Lung microvascular endothelial cell (primary cell): ENCODE measurements around the gene RBM38. TPM values are rescaled to one million over a fixed set of nuclear protein-coding genes. Genes with fewer than 3 reads are reported as not detected.

Experiments
- DNase-seq, 2 donors: peaks; one replicate each; pipeline versions ENCODE4 v3.0.0 to v3.0.0-alpha.2; 2010; ENCODE audit warnings: low read depth in 2 of 2
- total RNA-seq: library from RNA; depleted of rRNA; stranded (reverse); fragments of >200 nt; gene quantifications from 2 replicates; pipeline ENCODE4 v1.2.1, GENCODE V29; 2014

The RBM38 gene
- total RNA-seq, 1 donor from 2014 or later: 11.7 TPM

DNA sequence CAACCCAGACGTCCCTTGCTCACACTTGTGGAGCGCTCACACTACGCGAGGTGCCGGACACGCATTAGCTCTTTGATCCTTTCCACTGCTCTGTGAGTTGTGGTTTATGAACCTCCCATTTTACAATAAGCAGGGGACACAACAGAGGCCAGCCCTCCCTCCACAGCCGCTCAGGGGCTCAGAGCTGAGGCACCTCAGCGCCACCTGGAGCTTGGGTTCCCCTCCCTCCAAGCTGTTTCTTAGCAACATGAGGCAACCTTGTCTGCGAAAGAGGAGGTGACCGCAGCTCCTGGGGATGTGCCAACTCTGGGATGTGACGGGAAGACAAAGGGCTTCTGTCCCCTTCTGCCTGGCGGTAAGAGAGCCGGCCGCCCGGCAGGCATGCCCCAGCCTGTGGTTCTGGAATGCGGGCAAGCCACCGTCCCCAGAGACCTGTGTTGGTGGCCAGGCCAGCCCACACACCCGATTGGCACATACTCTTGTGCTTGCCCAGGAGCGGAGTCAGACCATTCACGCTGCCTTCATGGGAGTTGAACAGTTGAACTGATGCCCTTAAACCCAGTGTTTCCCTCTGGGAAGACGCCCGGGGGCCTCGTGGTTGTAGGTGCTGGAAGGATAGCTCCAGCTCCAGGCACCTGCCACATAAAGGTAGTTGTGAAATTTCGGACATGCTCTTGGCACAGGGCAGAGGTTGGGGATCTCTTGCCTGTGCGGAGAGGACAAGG, 44.5 kb downstream of the RBM38 start:
- DNase-seq: peak in 1 of 2 donors; percentile 24

DNA sequence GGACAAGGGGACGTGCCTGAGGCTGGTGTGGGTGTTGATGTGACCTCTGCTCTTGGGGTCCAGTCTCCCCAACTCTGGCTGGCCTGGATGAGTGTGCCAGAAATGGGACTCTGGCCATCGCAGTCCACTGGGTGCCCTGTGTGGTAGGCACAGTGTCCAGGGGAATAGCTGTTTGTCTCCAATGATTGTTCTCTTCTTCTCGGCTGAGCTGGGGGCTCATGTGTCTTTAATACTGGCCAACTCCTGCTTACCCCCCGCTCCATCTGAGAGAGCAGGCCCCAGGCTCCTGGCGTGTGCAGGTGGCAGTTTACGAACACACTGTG, 45.0 kb downstream of the RBM38 start:
- DNase-seq: no peak

DNA sequence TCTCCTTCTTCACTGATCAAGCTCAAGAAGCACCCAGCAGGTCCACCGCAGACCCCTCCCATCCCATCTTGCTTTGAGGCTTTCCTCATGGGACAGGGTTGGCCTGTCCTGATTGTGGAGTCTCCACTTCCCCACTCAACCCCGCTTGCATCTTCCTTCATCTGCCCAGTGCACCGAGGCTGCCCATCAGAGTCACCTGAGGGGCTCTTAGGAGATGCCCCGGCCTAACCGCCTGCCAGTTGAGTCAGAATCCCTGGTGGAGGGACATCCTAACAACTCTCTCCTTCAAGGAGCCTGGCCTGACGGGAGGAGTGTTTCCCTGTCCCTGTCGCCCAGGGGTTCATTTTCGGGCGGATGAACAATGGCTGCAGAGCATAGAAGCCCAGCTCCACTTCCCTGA, 46.1 kb downstream of the RBM38 start:
- no peak for DNase-seq

DNA sequence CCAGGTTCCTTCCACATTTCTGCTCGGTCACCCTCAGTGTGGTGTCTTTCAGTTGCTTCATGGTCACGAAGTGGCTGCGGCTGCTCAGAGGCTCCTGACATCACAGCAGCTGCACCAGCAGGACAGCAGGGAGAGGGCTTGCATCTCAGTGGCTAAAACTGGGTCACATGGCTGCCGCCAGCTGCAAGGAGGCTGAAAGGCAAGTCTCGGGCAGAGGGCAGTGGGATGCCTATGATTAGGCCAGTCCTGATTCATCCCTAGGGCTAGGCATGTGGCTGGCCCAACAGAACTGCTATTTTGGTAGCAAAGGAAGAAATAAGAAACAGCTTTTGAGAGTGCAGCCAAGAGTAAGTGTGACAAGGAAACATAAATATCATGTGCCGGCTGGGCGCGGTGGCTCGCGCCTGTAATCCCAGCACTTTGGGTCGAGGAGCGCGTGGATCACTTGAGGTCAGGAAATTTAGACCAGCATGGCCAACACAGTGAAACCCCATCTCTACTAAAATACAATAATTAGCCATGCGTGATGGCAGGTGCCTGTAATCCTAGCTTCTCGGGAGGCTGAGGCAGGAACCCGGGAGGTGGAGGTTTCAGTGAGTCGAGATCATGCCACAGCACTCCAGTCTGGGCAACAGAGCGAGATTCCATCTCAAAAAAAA, 46.6 kb downstream of the RBM38 start:
- no peak for DNase-seq

DNA sequence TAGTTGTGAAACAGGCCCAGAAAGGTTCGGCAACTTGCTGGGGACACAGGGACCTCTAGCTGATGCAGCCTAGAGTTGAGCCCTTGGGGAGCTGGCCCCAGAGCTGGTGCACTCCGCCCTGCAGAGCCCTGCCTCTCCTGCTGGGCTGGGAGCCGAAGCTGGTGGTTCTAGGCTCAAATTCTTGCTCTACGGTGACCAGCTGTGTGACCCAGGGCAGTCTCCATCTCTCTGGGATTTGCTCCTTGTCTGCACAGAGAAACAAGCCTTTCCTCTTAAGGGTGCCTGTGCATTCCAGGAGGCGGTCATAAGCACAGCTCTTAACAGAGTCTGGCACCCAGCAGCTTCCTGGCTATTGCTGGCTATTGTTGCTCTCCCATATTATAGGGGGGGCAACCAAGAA, 47.4 kb downstream of the RBM38 start:
- DNase-seq: no peak

DNA sequence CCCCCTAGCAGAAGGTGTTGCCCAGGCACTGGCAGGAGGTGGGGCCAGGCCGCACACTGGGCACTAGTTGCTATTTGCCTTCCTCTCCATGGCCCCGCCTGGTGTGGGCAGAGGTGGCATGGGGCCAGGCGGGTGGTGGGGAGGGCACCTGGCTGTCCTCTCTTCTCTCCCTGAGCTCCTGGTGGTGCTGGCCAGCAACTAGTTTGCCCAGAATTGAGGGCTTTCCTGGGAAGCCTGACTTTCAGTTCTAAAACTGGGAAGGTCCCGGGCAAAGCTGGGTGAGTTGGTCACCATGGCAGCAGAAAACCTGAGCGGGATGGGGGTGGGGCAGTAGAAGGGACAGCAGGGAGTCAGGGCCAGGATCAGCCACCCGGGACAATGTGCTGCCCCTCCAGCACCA, 48.2 kb downstream of the RBM38 start:
- peak in 1 of 2 donors; percentile 7 for DNase-seq

DNA sequence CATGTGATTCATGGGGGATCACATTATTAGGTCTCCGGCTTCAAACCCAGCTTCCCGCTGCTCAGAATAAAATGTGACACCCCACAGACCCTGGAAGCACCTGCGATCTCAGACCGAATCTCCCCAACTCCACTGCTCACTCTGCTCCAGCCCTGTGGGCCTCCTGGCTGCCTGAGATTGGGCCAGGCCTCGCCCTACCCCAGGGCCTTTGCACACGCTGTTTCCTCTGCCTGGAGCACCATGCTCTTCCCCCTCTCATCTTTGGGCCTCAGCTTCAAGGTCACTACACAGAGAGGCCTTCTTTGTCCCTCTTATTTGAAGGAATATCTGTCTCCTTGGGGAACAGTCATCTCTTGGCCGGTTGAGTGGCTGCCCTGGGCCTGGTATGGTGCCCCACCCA, 48.8 kb downstream of the RBM38 start:
- DNase-seq: no peak

DNA sequence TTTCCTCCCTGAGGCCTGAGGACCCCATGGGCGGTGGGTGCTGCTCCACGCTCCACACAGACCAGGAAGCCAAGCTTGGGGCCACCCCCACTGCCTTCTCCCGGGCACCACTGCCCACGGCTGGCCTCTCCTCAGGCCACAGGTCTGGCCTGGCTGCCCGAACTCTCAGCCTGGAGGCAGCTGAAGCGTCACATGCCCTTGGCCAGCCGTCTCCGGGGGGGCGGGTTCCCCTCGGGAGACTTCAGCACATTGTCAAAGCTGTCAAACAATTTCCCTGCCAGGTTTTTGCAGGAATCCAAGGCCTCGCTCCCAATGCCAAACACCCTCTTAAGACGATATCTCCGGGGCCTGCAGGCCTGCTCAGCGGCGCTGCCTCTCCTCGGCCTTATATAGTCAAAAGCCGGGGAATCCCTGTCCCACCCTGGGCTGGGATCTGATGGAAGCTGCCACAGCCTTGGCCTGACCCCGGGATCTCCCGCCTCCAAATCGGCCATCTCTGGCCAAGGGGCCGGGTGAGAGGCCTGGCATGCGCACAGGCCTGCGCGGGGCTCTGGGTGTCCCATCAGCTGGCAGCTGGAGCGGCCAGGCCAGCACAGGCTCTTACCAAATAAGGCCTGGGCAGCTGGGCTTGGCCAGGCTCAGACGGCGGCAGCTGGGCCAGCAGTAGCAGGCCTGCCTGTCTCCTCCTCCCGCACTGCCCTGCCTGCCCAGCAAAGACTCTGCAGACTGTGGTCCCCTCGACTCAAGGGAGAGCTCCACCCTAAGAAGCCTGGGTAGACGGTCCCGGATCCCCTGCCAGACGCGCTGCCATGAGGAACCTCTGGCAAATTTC, 49.7 kb downstream of the RBM38 start:
- DNase-seq: no peak

DNA sequence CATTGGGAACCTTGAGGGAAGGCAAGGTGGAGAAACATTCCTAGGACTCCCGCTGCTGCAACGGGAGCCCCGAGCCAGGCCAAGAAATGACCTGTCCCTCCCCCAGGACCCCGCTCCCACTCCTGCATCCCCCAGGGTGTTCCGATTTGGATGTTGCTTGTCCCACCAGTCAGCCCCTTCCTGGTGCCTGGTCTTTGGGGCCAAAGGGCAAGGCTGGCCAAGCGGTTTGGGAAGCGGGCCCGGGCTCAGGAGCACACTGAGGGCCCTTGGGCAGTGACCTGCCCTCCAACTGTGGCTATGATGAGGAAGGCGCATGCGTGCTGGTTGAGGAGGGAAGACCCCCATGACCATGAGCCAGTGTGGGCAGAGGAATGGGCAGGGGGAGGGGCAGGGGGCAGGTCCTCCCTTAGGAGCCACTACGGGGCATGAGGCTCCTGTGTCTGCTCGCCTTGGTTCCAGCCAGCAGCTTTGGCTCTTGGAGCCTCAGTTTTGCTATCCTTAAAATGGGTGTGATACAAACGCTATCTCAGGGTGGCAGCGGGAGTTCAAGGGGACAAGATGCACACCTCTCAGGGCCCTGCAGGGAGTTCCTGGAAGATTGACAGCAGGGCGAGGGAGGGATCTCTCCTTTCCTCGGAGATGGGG, 50.4 kb downstream of the RBM38 start:
- DNase-seq: no peak

DNA sequence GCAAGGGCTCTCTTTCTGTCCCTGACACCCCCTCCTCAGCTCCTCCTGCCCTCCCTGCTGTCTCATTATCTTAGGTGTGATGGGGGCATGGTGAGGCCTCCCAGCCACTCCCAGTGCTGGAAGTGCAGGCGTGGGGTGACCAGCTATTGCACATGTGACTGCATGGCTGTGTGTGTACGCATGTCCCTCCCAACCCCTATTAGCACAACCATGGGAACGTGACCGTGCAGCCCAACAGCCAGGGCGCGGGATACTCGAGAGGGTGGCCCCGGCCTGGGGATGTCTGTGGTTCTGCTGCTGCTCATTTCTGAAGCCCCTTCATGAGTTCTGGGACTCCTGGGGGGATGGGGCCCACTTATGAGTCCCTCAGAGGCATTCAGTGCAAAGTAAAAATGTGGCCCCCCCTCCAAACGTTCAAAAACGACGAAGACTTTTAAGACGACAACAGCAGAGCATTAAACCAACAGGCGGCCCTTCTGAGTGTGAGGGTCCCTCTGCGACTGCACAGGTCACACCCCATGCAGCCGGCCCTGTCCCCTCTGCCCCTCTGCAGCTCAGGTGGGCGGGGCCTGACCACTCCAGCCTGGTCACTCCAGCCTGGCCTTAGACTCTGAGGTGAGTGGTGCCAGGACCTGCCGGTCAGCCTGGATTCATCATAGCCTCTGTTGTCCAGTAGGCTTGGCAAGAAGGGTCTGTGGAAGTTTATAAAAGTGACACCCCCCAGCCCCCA, 51.1 kb downstream of the RBM38 start:
- no peak for DNase-seq

DNA sequence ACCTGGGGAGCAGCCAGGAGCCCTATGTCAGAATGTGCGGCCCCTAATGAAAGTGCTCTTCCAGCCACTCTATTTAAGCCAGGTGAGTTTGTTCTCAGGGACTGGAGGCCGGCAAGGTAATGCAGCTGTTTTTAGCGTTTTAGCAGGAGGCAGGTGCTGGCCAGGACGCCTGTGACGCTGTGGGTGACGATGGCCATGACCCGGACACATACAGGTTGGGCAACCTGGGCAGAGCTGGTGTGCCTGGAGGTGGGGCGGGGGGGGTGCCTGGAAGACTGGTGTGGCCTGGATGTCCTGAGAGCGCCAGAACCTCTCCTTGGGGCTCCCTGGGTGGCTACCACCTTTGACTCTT, 51.7 kb downstream of the RBM38 start:
- no peak for DNase-seq

DNA sequence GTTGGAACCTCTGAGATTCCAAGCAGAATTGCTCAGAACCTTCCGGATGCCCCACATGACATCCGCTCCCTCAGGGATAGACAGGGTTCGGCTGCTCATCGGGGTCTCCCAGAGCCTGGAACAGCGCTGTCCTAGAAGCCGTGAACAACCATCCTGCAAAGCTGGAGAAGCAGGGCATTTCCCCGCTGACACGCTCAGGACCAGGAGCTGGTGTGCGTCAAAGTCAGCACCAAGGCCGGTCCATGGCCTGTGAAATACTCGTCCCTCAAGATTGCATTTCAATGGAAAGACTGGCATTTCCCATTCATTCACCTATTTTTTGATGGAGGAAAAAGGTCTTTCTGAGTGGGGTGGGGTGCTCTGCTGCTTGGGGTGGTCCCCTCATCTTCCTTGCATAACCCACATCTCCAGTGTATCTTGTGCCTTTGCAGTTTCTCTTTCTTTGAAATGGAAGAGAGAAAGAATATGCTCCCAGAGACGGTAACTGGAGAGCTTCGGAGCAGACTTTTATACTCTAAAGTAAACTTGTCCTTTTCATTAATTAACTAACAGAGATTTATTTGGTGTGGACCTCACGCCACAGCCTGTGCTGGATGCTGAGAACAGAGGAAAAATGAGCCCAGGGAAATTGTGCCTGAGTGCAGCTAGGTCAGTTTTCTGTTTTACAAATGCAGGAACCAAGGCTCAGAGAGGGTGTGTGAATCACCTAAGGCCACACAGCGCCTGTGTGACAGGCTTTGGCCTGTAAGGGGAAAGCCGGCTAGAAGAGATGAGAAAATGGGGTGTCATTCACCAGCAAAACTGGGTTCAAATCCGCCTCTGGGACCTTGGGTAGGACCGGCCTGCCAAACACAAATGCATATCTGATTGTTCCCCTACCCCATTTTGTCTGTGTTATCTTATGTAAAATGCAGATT, 52.4 kb downstream of the RBM38 start:
- DNase-seq: no peak

DNA sequence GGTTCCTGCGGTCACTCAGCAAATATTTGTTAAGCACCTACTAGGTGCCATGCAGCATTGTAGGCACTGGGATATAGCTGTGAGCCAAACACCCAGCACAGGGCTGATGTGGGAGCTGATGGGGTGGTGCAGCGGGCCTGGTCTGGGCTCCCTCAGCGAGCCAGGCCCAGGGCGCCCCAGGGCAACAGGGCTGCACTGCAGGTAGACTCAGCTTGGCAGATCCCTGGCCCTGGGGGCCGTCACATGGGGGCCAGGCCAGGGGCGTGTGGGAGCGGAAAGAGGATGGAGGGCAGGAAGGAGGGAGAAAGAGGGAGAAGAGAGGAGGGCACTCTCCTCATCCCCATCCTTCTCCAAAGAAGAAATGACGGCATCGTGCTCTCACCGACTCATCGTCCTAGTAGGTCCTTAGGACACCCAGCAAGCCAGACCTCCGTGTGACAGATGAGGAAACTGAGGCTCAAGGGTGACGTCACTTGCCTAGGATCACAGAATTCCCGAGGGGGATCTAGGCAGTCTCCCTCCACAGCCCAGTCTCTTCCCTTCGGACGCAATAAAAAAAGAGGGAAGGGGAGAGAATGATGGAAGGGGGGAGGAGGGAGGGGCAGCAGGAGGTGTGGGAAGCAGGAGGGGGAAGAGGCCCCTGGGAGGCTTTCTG, 53.3 kb downstream of the RBM38 start:
- no peak for DNase-seq

DNA sequence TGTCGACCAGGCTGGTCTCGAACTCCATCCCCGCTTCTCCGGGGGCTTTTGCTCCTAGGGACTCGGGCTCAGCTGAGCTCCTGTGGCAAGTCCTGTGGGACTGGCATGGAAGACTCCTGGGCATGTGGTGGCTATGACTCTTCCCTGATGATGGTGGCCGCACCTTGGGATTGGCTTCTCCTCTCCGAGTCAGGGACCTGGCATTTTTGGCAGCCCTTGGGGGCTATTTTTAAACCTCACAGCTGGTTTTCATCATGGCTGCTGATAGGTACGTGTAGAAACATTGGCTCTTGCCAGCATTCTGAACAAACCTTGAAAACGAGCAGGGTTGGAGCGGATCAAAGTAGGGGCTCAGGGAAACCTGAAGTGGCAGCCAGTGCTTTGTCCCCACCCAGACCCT, 54.1 kb downstream of the RBM38 start:
- no peak for DNase-seq

DNA sequence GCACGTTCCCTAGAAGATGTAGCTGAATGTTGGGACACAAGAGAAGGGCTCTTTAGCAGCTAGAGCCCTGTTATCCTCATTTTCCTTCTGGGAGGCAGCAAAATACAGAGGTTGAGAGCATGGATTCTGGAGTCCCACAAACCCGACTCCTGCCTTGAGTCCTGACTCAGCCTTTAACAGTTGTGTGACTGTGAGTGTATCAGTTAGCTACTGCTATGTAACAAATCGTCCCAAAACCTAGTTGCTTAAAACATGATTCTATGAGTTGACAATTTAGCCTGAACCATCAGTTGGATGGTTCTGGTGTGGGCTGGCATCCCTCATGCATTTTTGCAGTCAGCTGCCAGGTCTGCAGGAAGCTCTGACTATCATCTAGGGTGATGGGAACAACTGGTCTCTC, 54.6 kb downstream of the RBM38 start:
- no peak for DNase-seq

DNA sequence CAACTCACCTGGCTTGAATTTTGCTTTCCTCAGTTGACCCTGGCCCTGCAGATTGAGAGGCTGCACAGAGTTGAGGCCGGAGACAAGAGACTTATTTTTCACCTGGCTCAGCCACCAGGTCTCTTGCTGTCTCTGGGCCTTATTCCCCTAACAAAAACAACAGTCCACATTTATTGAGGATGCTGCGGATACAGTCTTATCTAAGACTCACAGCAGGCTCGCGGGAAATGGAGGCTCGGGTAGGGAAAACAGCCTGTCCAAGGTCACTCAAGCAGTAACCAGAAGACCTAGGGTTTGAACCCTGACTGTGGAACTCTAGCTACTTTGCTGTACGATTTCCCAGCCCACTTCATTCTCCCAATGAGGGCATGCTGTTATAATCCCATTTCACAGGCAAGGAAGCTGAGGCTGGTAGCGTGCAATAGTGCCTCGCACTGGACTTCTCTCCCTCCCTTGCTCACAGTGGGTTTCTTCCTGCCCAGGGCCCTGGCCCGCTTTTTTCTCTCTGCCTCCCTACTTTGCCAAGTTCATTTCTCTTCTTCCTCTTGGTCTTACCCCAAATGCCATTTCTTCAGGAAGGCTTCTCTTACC, 57.7 kb downstream of the RBM38 start:
- no peak for DNase-seq

DNA sequence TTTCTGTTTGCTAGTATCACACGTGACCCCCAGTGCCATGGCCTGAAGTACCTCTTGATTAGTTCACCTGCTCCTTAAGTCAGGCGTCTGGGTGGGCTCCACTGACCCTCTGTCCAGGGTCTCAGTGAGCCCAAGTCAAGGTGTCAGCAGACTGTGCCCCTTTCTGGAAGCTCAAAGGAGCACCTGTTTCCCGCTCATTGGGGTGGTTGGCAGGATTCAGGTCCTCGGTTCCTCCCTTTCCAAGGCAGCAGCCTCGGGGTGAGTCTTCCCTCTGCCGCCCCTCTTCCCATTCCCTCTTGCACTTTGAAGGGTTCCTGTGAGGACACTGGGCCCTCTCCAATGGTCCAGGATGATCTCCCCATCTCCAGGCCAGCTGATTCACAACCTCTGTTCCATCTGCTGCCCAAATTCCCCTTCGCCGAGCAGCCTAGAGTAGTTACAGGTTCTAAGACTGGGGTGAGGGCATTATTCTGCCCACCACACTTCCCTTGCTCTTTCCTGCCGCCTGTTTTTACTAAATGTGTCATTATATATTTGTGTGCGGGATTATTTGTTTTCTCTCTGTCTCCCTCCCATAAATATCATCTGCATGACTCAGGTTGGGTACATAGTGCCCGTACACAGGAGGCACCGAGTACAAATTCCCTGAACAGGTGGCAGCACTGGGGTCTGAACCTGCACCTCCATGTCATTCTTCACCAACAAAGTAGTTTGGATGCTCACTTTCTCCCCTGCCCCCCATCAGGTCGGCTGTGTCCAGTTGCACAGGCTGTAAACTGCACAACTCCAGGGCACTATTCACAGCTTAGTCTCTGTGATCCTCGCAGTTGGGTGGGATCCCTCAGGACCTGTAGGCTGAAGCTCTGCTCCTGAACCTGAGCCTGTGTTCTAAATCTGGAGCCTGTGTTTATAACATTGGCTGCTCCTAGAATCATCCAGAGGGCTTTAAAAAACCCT, 58.5 kb downstream of the RBM38 start:
- no peak for DNase-seq

DNA sequence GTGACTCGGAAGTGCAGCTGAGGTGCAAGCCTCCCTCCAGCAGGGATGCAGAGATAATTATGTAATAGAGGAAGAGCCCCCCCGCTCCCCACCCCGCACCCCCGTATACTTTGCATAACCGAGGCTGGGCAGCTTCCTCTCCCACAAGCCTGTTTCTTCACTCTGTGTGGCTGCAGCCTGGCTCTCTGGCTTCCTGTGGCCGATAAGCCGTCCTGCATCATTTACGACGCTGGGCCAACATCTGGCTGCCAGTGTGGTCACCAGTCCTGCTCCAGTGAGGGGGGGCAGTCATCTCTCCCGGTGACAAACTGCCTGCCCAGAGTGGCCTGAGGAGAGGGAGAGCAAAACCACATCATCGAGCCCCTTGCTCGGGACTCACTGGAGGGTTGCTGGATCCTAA, 59.2 kb downstream of the RBM38 start:
- no peak for DNase-seq
